DOHH2 (cell line): ENCODE measurements around the gene CASZ1.

Source experiments
- H3F3A ChIP-seq: fragments of 200-600 bp; sonication (generic), shearing (Covaris generic); 2 replicates; pipeline ENCODE4 v1.6.0; 2016; ENCODE audit warnings: antibody characterized with exemption, mild to moderate bottlenecking; ENCODE audit not compliant: control insufficient read depth, insufficient read depth
- H3K27ac ChIP-seq: fragments of 200-600 bp; sonication (generic); 2 replicates; pipeline ENCODE4 v1.5.1; 2014; ENCODE audit warnings: low read depth, mild to moderate bottlenecking, low read length, moderate library complexity
- H3K27me3 ChIP-seq: fragments of 200-600 bp; sonication (generic); 2 replicates; pipeline ENCODE4 v1.6.1; 2014; ENCODE audit warnings: mild to moderate bottlenecking, low read length, mixed read lengths; ENCODE audit not compliant: control insufficient read depth
- H3K36me3 ChIP-seq: fragments of 200-600 bp; sonication (generic); 2 replicates; pipeline ENCODE4 v1.6.1; 2014; ENCODE audit warnings: mild to moderate bottlenecking, low read length, moderate library complexity, mixed read lengths; ENCODE audit not compliant: control insufficient read depth
- H3K4me1 ChIP-seq: fragments of 200-600 bp; sonication (generic); 2 replicates; pipeline ENCODE4 v1.6.1; 2014; ENCODE audit warnings: mild to moderate bottlenecking, low read length, mixed read lengths; ENCODE audit not compliant: control insufficient read depth
- H3K4me2 ChIP-seq: fragments of 200-600 bp; sonication (generic); 2 replicates; pipeline ENCODE4 v1.6.0; 2014; ENCODE audit warnings: mild to moderate bottlenecking, low read length, moderate library complexity
- H3K4me3 ChIP-seq: fragments of 200-600 bp; sonication (generic); 2 replicates; pipeline ENCODE4 v1.5.1; 2014; ENCODE audit warnings: mild to moderate bottlenecking, low read length, mixed read lengths
- H3K79me2 ChIP-seq: fragments of 200-600 bp; sonication (generic); 2 replicates; pipeline ENCODE4 v1.6.1; 2014; ENCODE audit warnings: mild to moderate bottlenecking, low read length, mixed read lengths; ENCODE audit not compliant: control insufficient read depth
- H3K9me2 ChIP-seq: fragments of 200-600 bp; sonication (generic); replicated peaks from 2 replicates; pipeline ENCODE4 v1.6.1; 2014; ENCODE audit warnings: mild to moderate bottlenecking, low read length, mixed read lengths; ENCODE audit not compliant: control insufficient read depth
- H3K9me3 ChIP-seq: fragments of 200-600 bp; sonication (generic); 2 replicates; pipeline ENCODE4 v1.6.1; 2014; ENCODE audit warnings: antibody characterized with exemption, low read length, mixed read lengths; ENCODE audit not compliant: control insufficient read depth, insufficient read depth
- H4K20me1 ChIP-seq: fragments of 200-600 bp; sonication (generic); 2 replicates; pipeline ENCODE4 v1.6.0; 2014; ENCODE audit warnings: low read depth, mild to moderate bottlenecking, antibody characterized with exemption, low read length, moderate library complexity; ENCODE audit not compliant: control insufficient read depth, insufficient read depth
- EZH2phosphoT487 ChIP-seq: fragments of 200-600 bp; sonication (generic); IDR thresholded peaks from 2 replicates; pipeline ENCODE4 v1.6.1; 2017; ENCODE audit warnings: borderline replicate concordance, mild to moderate bottlenecking, antibody characterized with exemption, low read length, moderate library complexity, mixed read lengths
- TF ChIP-seq, protein P1 (sequence below): fragments of 200-600 bp; sonication (generic); IDR thresholded peaks from one replicate; pipeline ENCODE4 v1.5.1; 2014; ENCODE audit warnings: antibody characterized with exemption, mild to moderate bottlenecking, low read depth, low read length; ENCODE audit not compliant: poor library complexity, severe bottlenecking

Gene CASZ1

DNA sequence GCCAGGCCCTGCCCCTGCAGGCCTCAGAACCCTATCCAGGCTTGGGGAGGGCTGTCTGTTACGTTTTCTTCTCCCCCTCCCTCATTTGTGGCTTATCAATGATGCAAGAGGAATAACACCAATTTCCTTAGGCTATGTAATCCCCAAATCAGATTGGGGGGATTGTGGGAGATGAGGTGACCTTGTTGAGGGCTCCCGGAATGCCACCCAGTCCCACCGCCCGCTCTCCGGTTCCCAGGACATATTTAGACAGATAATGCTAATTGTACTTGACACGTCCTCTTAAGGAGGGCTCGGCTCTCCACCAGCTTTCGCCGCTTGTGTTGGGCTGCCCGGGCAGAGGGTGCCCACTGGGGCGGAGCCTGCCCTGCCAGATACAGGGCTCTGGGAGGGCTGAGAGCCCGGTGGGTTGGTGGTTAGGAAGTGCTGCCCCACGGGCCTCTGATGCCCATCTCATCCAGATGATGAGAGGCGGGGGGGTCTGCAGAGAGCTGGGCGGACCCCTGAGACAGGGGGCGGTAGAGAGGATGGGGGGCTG lies 90.0 kb downstream of the CASZ1 start:
- Histone ChIP-seq H4K20me1 (no peaks in the 10 kb centered on the region), H3K27me3 (no peaks in the 10 kb centered on the region), H3K9me3 (no peaks in the 10 kb centered on the region), H3F3A (no peaks in the 10 kb centered on the region), H3K79me2 (no peaks in the 10 kb centered on the region), H3K36me3 (no peaks in the 10 kb centered on the region), H3K4me3 (no peak overlapping the region), H3K4me2 (no peak overlapping the region), H3K27ac (no peak overlapping the region), H3K4me1 (no peaks in the 10 kb centered on the region), H3K9me2 (no peaks in the 10 kb centered on the region)
- TF ChIP-seq, protein P1, sequence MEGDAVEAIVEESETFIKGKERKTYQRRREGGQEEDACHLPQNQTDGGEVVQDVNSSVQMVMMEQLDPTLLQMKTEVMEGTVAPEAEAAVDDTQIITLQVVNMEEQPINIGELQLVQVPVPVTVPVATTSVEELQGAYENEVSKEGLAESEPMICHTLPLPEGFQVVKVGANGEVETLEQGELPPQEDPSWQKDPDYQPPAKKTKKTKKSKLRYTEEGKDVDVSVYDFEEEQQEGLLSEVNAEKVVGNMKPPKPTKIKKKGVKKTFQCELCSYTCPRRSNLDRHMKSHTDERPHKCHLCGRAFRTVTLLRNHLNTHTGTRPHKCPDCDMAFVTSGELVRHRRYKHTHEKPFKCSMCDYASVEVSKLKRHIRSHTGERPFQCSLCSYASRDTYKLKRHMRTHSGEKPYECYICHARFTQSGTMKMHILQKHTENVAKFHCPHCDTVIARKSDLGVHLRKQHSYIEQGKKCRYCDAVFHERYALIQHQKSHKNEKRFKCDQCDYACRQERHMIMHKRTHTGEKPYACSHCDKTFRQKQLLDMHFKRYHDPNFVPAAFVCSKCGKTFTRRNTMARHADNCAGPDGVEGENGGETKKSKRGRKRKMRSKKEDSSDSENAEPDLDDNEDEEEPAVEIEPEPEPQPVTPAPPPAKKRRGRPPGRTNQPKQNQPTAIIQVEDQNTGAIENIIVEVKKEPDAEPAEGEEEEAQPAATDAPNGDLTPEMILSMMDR: no peak
- no peak for TF ChIP-seq EZH2phosphoT487

DNA sequence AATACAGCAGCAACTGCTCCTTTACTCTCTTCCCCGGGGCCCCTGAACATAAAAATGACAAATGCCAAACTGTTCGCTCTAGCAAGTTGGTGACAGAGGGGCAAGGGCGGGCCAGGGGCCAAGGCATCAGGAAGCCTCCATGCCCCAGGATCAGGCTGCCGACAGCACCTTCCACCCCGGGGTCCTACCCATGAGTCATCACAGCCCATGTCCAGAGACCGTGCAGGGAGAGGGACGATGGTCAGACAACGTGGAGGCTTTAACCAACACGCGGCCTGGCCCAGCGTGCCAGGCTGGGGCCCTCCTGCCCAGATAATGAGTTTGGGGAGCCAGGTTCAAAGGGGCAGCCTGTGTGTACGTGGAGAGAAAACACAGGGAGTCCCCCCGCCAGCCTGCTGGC lies 90.5 kb downstream of the CASZ1 start:
- no peaks in the 10 kb centered on the region for H3K4me1 ChIP-seq
- H3K27me3 ChIP-seq: no peaks in the 10 kb centered on the region
- no peak for TF ChIP-seq EZH2phosphoT487
- TF ChIP-seq, protein P1: no peak

DNA sequence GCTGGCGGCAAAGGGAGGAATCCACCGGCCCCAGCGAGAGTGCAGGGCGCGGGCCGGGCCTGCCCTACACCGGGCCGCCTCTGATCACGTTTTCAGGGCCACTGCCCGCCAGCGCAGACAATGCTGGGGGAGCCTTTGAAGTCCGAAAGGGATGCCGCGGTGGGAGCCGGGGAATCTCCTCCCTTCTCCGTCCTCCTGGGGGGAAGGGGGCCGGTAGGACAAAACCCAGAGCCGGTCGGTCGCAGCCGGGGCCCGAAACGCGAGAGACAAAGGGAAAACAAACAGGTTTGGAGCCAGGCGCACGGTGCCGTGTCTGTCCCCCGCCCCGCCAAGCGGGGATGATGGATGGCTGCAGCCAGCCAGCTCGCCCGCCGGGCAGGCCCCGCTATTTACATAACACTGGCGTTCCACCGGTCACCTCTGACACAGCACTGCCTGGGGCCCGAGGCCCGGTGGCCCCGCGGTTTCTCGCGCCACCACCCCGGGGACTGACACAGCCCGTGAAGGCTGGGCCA lies 92.0 kb downstream of the CASZ1 start:
- Histone ChIP-seq H3K27me3 (no peaks in the 10 kb centered on the region), H3F3A (no peaks in the 10 kb centered on the region), H3K9me3 (no peaks in the 10 kb centered on the region), H3K79me2 (no peaks in the 10 kb centered on the region), H3K9me2 (no peaks in the 10 kb centered on the region), H3K4me2 (no peak overlapping the region), H3K36me3 (no peaks in the 10 kb centered on the region), H4K20me1 (no peaks in the 10 kb centered on the region), H3K27ac (no peak overlapping the region), H3K4me3 (no peak overlapping the region), H3K4me1 (no peaks in the 10 kb centered on the region)
- TF ChIP-seq EZH2phosphoT487: no peak
- TF ChIP-seq, protein P1: no peak

More for the DNA sequence above, 90.5 kb downstream of the CASZ1 start:
- H3F3A ChIP-seq: no peaks in the 10 kb centered on the region
- H3K4me2 ChIP-seq: no peak overlapping the region
- no peaks in the 10 kb centered on the region for H3K9me3 ChIP-seq
- no peaks in the 10 kb centered on the region for H4K20me1 ChIP-seq
- no peaks in the 10 kb centered on the region for H3K79me2 ChIP-seq
- no peaks in the 10 kb centered on the region for H3K9me2 ChIP-seq
- H3K27ac ChIP-seq: no peak overlapping the region
- H3K4me3 ChIP-seq: no peak overlapping the region
- no peaks in the 10 kb centered on the region for H3K36me3 ChIP-seq
